EL (cell line): ENCODE results near the gene ISYNA1.

Source experiments
- DNase-seq: peaks from one replicate; pipeline ENCODE4 v3.0.0-alpha.2; 2016

ISYNA1 gene

DNA sequence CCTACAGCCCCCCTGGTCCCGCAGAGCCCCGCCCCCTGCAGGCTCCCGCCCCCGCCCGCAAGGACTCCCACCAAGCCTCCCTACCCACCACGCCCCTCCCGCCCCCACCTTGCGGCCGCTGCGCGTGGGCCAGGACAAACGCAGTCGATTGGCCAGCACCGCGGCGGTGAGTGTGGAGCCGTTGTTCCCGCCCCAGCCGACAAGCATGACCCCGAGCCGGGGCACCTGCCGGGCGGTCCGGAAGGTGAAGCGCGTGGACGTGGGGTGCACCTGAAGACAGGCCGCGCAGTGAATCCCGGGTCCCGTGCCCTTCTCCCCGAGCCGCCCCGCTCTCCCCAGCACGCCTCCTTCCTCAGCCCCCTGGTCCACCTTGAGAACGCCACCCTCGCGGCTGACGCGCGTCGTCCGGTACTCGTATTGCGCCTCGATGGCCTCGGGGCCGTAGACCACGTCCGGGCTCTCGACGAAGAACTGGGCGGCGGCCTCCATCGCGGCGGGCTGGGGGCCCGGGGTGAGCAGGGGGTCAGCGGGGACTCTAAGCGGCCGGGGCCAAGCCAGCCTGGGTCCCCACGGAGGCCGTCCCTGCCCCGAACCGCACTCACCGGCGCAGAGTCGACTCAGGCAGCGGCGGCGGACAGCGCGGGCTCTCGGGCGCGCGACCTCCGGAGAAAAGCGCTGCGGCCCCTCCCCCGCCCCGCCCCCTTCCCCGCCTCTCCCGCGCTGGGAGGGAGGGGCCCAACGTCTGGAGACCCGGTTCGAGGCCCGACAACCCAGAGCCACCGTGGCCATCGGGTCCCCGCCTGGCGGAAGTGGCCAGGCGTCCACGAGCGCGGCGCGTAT, at the start of gene ISYNA1:
Gene ISYNA1, minus strand, starts transcription at position 643 of the 840 bp plus-strand sequence. Its CDS starts 154 bp downstream, at position 489.
- DNase-seq = peak; percentile 59

DNA sequence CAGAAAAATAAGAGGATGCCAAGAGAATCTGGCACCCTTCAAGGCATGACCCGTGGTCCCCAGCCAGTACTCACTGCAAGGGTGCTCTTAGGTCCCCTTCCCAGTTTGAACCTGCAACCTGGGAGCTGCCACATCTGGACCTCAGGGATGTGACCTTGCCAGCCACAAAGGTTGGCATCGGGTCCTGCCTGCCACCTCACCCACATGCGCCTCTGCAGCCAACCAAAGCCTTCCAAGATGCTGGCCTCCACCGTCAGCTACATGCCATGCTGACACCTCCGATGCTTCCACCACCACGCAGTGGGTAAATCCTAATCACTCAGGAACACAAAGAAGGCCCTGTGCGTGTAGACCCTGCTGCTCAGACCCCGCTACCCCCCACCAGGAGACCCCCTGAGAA, 48.8 kb upstream of the ISYNA1 start:
- no peak for DNase-seq

DNA sequence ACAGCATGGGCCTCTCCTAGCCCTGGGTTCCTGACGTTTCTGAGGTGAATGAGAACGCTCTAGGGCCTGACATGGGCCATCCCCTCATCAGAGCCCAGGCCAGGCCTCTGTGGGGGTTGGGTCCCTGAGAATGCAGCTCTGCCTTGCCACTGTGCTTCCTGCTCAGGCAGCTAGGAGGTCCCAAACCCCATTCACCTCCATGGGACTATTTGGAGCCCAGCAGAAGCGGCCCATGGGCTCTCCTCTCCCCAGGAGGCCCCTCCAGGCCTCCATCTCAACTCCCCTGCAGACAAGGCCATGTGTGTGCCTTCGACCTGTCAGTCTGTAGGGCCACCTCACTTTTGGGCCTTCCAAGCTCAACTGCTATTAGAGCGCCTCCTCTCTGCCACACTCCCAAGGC, 47.1 kb upstream of the ISYNA1 start:
- no peak for DNase-seq

DNA sequence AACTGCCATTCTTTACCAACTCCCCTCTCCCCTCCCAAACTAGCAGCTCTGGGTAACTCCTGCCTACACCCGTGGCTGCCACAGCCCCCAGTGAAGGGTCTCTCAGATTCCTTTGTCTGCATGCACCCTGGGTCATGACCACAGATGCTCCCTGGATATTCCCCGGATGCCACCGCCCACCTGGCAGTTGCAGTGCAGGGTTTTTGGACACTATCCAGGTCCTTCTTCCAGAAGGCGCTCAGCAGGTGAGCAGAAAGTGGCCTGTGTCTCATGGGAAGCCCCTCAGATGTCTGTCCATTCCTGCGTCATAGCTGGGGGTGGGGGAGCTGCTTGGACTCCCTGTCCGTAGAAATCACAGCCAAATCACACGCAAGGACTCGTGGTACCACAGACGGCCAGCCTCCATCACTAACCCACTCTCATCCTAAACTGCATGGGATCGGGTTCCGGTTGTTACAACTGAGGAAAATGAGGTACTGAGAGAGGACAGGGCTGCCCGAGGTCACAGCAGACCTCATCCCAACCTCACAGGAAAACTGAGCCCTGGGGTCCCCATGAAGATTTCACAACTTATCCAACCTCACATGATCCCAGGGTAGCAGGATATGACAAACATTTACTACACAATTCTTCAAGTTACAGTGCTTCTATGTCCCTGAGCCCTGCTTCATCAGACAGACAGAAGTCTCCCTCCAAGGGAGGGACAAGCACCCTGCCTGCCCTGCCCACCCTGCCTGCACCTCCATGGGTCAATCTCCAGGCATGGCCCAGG, 45.4 kb upstream of the ISYNA1 start:
- DNase-seq = no peak

DNA sequence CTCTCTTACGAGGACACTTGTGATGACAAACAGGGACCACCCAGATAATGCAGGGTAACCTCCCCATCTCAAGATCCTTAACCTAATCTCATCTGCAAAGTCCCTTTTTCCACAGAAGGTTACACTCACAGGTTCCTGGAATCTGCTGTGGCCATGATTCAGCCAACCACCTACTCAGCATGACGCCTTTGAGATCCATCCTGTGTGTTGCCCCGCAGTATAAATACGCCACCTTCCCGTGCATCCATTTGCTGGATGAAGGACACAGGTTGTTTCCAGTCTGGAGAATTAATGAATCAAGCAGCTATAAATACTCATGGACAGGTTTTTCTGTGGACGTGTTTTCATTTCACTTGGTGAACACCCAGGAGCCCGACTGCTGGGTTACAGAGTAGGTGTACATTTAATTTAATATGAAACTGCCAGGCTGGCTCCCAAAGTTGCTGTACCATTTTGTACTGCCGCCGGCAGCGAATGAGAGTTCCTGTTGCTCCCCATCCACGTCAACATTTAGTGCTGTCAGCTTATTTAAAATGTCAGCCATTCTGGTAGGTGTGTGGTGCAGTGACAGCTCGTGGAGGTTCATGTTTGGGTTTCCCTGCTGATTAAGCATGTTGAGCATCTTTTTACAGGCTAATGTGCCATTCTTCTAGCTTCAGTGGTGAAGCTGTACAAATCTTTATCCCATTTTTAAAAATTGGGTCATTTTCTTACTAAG, 43.7 kb upstream of the ISYNA1 start:
- DNase-seq = no peak

DNA sequence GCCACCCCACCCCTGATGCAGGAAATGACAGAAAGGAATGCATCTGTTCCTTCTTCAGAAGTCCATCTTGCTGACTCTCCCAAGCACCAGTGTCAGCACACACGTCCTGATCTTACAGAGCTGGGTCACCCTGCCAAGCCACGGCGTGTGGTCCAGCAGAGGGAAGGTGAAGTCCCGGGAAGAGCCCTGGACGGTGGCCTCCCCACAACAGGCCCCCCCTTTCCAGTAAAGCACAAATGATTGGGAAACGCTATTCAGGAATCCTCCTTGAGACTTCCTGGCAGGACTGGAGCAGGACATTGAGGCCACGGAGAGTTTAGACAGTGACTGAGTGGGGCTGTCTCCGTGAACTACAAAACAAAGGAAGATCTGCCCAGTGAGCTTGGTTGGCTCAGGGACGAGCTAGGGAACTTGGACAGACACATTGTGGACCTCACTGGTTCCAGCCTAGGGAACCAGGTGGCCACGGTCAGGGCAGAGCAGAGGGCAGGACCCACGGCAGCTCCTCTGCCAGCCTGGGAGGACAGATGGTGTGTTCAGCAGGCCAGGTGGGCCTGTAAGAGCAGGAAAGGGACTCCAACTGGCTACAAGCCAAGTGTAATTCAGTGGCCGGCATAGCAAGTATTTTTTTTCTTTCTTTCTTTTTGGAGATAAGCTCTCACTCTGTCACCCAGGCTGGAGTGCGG, 42.2 kb upstream of the ISYNA1 start:
- peak; percentile 82 for DNase-seq

DNA sequence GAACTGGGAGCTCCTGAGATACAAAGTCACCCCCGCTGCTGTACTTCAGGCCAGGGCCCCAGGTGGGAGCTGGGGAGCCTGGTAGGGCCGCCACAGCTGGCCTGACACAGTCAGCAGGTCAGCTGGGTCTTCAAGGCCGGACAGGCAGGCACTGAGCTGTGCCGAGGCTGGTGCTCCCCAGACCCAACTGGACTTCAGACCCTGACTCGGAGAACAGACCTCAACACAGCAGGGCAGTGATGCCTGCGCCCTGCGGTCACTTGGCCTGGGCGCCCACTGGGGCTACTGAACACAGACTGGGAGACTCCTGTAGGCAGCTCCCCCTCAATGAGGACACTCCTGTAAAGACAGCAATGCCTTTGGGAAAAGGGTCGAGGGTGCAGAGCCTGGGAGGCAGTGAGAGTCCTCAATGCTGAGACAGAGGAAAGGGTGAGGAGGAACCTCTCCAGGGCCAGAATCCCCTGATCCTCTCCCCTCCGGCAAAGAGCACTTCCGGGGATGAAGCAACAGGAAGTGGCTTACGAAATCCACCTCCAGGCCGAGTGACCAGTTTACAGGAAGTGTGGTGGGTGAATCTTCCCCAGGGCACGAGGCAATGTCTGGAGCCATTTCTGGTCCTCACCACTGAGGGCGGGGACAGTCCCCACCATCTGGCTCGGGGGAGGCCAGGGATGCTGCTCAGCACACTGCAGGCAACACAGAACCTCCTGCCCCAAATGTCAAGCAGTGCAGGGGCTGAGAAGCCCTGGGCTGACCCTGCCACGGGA, 40.8 kb upstream of the ISYNA1 start:
- DNase-seq = peak; percentile 97

DNA sequence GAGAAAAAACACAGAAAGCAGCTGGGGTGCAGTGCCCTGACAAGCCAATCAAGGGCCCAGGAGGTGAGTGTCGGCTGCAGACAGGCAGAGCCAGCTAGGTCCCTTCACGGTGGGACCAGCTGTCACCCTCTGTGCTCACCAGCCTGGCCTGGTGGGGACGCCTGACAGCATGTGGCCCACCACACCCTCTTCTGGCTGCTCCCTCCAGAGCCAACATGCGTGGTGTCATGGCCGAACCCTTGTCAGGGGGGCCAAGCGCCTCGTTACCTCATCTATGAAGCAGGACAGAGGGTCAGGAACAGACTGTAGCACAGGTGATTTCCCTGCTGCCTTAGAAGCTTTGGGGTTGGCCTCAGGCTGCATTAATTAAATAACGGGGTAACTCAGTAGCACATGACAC, 40.0 kb upstream of the ISYNA1 start:
- no peak for DNase-seq

DNA sequence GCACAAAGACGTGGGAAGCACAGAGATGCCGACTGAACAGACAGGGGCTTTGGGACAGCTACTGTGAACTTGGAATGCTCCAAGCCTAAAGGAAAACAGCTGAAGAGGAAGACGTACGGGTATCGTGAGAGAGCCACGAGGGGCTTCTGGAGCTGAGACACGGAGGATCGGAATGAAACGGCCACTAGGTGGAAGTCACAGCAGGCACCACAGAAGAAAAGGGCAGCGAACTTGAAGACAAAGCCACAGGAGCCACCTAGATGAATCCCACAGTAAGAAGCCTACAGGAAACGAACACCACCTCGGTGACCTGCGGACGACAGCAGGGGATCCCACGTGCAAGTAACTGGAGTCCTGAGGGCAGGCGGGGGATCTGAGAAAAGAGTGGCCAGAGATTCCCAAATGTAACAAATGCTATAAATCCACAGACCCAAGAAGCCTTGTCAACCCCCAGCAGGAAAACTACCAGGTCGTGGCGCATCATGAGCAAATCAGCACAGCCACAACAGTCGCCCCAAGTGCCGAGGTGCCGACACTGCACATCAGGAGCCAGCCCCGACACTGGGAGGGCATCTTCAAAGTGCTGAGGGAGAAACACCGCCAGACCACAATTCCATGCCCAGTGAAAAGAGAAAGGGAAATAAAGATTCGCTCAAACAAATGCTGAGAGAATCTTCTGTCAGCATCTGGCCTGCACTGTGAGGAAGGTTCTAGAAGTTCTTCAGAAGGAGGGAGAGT, 39.3 kb upstream of the ISYNA1 start:
- no peak for DNase-seq

DNA sequence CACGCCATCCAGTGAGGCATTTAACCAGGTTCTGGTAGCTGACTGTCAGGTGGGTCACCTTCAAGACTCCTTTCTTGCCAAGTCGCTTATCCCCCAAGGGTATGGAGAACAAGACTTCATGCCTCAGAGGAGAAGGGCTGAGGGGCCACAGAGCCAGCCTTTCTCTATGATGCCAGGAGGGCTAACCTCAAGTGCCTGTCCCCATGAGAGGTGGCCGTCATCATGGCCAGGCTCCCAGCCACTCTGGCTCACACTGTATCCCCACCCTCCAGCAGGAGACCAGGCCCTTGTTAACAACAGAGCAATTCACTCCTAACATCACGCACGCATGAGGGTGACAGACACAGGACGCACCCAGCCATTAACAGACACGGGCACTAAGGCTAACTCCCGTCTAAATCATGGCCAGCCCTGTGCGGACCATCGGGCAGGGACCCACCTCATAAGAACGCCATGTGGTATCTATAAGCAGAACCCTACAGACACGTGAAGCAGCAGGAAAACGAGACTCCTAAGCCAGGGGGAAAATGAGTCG, 38.6 kb upstream of the ISYNA1 start:
- no peak for DNase-seq

DNA sequence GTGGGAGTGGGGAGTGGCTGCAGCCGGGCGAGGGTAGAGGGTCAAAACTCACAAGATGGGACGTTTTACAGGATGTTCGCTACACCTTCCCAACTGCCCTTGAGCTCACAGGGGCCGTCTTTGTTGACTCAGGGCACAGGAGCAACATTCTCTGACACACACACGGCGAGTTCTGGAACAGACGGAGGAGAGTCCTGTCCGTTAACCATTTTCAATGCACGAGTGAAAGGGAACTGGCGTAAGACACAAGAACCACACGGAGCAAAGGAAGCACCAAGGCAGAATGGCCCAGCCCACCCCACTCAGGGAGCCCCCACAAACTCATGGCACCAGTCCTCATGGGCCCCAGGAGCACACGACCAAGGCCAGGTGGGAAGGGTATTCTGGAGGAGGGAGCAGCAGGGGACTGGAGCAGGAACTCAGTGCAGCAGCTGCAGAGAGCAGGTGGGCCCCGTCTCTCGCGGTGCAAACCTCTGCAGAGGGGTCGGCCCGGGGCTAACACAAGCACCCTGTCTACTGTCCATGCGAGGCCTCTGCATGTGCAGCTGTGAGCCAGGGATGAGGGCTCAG, 37.9 kb upstream of the ISYNA1 start:
- DNase-seq = no peak

DNA sequence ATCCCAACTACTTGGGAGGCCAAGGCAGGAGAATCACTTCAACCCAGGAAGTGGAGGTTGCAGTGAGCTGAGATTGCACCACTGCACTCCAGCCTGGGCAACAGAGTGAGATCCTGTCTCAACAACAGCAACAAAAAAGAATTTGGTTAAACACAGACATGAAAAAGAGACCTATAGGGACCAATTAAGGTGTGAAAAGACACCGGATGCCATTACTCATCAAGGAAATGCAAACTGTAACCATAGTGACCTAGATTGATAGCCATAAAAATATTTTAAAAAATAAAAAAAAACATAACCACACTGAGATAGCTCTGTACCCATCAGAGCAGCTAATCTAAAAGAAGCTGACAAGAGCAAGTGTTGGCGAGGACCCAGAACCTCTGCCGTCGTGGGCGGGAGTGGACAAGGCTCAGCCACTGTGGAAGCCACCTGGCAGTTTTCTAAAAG, 37.1 kb upstream of the ISYNA1 start:
- no peak for DNase-seq

DNA sequence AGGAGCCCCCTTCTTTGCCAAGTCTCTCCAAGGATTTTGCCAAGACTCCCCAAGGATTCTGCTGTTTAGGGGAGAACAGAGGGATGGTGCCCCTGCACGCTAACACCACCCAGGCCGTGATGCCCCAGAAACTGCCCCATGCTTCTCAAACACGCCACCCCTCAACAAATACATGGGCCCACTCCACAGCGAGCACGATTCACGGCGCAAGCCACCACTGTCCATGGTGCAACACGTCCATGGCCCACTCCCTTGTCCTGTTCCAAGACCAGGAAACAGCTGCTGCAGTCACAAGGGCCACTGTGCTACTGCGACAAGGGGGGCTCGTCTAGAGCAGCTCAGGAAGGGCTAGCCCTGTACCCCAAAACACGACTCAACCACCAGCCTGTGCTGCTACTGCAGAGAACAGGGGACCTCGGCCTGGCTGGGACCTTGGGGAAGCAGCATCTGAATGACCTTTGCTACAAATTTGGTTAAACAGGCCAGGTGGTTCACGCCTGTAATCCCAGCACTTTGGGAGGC, 36.5 kb upstream of the ISYNA1 start:
- DNase-seq = no peak

DNA sequence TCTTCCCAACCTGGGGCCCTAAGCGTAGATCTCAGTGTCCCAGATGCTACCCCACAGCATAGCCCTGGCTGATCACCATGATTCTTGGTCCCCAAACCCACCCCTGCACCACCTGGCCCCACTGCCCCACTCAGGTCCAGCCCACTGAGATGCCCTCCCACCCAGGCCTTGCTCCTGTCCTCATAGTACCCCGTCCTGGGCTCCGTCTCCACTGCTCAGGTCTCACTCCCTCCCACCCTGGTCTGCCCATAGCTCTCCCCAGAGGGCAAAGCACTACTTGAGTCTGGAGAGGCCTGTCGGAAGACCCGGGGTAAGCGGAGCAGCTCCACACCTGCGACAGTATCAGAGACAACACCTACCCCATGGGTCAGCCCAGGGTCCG, 35.8 kb upstream of the ISYNA1 start:
- DNase-seq = no peak

DNA sequence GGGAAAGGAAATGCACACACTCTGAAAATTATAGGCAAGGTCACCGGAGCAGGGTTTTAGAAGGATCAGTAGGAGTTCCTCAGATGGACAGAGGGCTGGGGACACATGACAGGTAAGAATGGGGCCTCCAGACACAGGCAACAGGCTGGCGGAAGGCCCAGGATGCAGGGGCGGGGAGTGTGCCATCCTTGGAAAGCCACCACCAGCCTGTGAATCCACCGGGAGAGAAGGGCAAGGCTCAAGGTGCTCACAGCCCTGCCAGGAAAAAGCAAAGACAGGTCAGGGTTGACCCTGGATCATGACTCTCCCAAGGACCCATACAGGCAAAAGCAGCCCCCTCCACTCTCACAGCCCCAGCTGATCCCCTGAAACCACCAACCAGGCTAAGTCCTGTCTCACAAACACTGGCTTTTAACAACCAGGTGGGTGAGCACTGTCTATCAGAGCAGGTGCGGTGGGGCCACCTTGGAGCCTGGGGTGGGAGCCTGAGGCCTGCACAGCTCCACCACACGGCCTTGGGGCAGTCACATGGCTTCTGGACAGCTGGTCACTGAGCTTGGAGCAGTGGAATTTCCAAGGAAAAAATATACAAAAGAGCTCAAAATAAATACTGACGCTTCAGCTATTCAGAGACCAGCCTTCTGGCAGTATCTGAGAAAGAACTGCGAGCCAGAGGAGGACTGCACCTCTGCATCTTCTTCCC, 35.2 kb upstream of the ISYNA1 start:
- no peak for DNase-seq

DNA sequence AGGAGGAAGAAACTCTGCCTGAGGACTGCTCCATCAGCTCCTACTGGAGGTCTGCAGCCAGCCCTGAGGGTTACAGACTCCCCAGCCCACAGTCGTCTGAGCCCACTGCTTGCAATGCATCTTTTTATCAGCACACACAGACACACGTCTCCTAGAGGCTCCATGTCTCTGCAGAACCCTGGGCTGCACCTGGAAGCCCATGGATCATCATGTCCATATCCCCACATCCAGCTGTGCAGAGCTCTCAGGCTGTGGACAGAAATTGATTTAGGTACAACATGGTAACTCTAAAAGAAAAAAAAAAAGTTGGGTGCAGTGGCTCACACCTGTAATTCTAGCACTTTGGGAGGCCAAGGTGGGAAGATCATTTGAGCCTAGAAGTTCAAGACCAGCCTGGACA, 32.9 kb upstream of the ISYNA1 start:
- no peak for DNase-seq

DNA sequence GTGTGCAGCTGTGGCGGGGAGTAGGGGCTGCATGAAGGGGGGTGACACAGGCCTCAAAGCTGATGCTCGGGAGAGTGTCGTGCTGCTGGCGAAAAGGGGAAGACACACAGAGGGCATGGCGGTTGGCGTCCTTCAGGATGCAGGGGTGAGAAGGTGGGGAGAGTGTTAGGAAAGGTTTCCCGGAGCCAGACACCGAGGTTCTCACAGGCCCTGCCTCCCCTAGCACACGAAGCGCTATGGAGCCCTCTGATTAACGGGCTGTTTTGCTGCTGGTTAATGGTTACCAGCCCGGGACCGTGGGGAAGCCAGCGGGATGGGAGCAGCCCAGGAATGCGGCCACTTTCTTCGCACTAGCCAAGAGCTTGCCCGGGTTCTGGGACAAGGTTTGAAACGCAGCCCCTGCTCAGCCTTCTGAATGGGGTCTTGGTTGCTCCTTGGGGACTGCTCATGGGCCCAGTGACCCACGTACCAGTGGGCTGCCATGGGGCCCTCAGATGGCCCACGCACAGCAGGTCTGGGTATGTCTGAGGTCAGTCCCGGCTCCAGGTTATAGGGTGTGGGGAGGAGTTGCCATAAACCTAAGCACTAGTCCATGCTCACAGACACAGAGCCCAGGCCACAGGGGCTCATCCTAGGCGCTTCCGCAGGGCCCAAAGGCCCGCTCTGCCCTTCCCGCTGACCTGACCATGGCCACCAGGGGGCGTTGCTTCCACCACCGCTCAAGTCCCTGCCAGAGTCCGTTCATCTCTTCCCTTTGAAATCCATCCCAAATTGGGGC, 31.3 kb upstream of the ISYNA1 start:
- peak; percentile 61 for DNase-seq

DNA sequence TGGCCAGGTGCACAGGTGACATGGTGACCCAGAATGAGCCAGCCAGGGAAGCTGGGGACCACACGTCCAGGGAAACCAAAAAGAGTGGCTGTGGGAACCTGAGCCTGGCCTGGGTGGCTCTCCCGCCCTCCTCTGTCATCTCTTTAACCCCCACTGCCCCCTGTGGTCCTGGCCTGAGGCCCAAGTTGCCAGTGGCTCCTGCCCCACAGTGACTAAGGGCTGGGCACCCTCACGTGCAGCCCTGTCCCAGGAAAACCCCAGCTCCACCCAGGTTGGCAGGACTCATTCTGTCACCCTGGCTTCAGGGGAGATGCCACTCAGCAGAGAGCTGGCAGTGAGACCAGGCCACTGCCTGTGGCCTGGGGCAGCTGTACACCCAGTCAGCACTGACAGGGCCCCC, 30.6 kb upstream of the ISYNA1 start:
- no peak for DNase-seq

DNA sequence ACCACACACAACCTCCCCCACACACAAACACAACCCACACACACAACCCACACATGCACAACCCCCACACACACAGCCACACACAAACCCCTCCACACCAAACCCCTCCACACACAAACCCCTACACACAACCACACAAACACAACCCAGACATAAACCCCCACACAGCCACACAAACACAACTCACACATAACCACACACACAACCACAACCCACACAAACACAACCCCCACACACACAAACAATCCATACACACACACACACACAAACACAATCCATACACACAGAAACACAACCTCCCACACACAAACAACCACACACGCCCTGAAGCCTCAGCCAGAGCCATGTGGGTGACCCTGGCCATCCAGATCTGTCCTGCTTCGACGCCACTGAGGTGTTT, 30.0 kb upstream of the ISYNA1 start:
- no peak for DNase-seq
